Panc1 (cell line): Measurements from ENCODE around the gene PCGF6. TPM values are rescaled to one million over a fixed set of nuclear protein-coding genes. Genes with fewer than 3 reads are reported as not detected.

Experiments used
- ATAC-seq: fragments of 200-7000 bp; cut with Tn5 transposase; 2 replicates; pipeline ENCODE4 v1.9.1; 2020; ENCODE audit warnings: mild to moderate bottlenecking, moderate library complexity
- BruUV-seq: library from RNA; stranded (reverse); fragments of 400-500 nt; replicated peaks from 2 replicates; lab custom pipeline; 2021; lab: Mats Ljungman, UMichigan
- CTCF ChIA-PET: fragments of 300-600 bp; sonication (Branson Sonifier 250); formaldehyde crosslinking; loops from one replicate; lab custom pipeline; 2022; ENCODE audit warnings: antibody characterized with exemption; lab: Charles Lee
- POLR2A ChIA-PET: fragments of 300-600 bp; sonication (Branson Sonifier 250); formaldehyde crosslinking; loops from one replicate; lab custom pipeline; 2022; ENCODE audit warnings: antibody characterized with exemption; lab: Charles Lee
- DNase-seq: peaks from one replicate; pipeline ENCODE4 v3.0.0-alpha.2; 2010; ENCODE audit warnings: low read depth, low spot score
- H3K27ac ChIP-seq: 2 replicates; pipeline ENCODE4 v1.5.1; 2011; ENCODE audit warnings: mild to moderate bottlenecking, low read length, inconsistent platforms
- H3K27me3 ChIP-seq: fragments of 200-500 bp; sonication (Bioruptor generic); 2 replicates; pipeline ENCODE4 v1.6.0; 2014; ENCODE audit warnings: low read length, inconsistent platforms; ENCODE audit not compliant: control insufficient read depth, insufficient read depth
- H3K36me3 ChIP-seq: fragments of 200-500 bp; sonication (Bioruptor generic); 2 replicates; pipeline ENCODE4 v1.5.1; 2014; ENCODE audit warnings: inconsistent platforms, mild to moderate bottlenecking, low read length, moderate library complexity; ENCODE audit not compliant: control insufficient read depth, insufficient read depth
- H3K4me1 ChIP-seq: 2 replicates; pipeline ENCODE4 v1.5.1; 2011; ENCODE audit warnings: inconsistent platforms, mild to moderate bottlenecking, low read length, moderate library complexity; ENCODE audit not compliant: control insufficient read depth, insufficient read depth
- H3K4me3 ChIP-seq, 2 experiments: 2 replicates each; pipeline ENCODE4 v1.5.1; 2011 to 2012; ENCODE audit warnings: low read depth in 2 of 2, low read length in 2 of 2, mild to moderate bottlenecking in 2 of 2, inconsistent platforms in 1 of 2, moderate library complexity in 1 of 2
- H3K9me3 ChIP-seq: fragments of 200-500 bp; sonication (Bioruptor generic); 2 replicates; pipeline ENCODE4 v1.5.1; 2014; ENCODE audit warnings: low read depth, mild to moderate bottlenecking, inconsistent platforms, low read length, moderate library complexity; ENCODE audit not compliant: control insufficient read depth, insufficient read depth
- POLR2AphosphoS5 ChIP-seq: IDR thresholded peaks from 2 replicates; pipeline ENCODE4 v1.6.1; 2012; ENCODE audit warnings: mild to moderate bottlenecking, low read depth, low read length, moderate library complexity
- REST ChIP-seq, 2 experiments: IDR thresholded peaks; 2 replicates each; pipeline ENCODE4 v1.6.1; 2011 to 2012; ENCODE audit warnings: low read depth in 2 of 2, control low read depth in 1 of 2, low read length in 1 of 2, mild to moderate bottlenecking in 1 of 2, moderate library complexity in 1 of 2; ENCODE audit not compliant: insufficient read depth in 1 of 2
- SIN3A ChIP-seq: IDR thresholded peaks from 2 replicates; pipeline ENCODE4 v1.6.1; 2012; ENCODE audit warnings: low read depth, mild to moderate bottlenecking, low read length, moderate library complexity, borderline replicate concordance; ENCODE audit not compliant: insufficient read depth
- TCF7L2 ChIP-seq: IDR thresholded peaks from 2 replicates; pipeline ENCODE4 v1.6.1; 2011; ENCODE audit warnings: mild to moderate bottlenecking, low read depth, low read length, inconsistent platforms
- in situ Hi-C: cut with HindIII; loops from 2 replicates; pipeline ENCODE4 v1.10.0; 2016; ENCODE audit warnings: low sequenced_read_pairs, low pct_unique_long_range_greater_than_20kb
- intact Hi-C: fragments of 100-400 bp; cut with micrococcal nuclease; formaldehyde crosslinking; loops from one replicate; pipeline ENCODE4 v1.10.0; 2022; ENCODE audit not compliant: unreplicated experiment
- total RNA-seq: library from RNA; stranded (reverse); gene quantifications from one replicate; pipeline ENCODE4 v1.2.1, GENCODE V29; 2021; ENCODE audit not compliant: unreplicated experiment
- TF ChIP-seq, protein P1 (sequence below): fragments of 450-650 bp; IDR thresholded peaks from 2 replicates; pipeline ENCODE4 v1.5.1; 2017; ENCODE audit warnings: mild to moderate bottlenecking

The PCGF6 gene
- total RNA-seq, 1 experiment from 2014 or later: 18.0 TPM

DNA sequence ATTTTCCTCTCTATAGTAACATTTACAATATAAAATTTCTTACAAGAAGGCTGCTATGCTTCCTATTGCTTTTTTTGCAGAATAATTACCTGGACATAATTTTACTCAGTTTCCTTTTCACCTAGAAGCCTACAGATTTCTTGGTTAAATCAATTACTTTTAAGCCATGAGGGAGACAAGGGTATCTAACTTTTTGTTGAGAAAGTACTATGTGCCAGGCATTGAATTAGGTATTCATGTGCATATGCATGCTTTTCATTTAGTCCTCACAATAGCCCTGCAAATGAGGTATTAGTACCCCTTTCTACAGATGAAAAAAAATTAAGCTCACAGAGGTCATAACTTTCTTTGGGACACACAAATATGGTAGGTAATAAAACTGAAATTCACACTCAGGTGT lies 16.4 kb downstream of the PCGF6 start:
- H3K9me3 ChIP-seq: no peaks in the 10 kb centered on the region
- no peak overlapping the region for H3K27ac ChIP-seq
- H3K36me3 ChIP-seq: peaks cover 22% of the 10 kb centered on the region
- DNase-seq (no peak), ATAC-seq (no peak)
- intact Hi-C loops (no loop called here), in situ Hi-C loops (no loop called here)
- no TSS peak for BruUV-seq
- no peak overlapping the region for H3K4me3 ChIP-seq
- H3K27me3 ChIP-seq: no peaks in the 10 kb centered on the region
- no peaks in the 10 kb centered on the region for H3K4me1 ChIP-seq
- POLR2A ChIA-PET: interaction anchor here (0.6 kb wide), 1 partner anchor 15 kb away, joined by 6 read pairs; no protein-coding TSS in a partner anchor
- CTCF ChIA-PET: interaction anchor here (0.6 to 0.8 kb wide), 2 partner anchors 13 to 155 kb away, joined by 3 to 7 read pairs; no protein-coding TSS in a partner anchor
- TF ChIP-seq, protein P1, sequence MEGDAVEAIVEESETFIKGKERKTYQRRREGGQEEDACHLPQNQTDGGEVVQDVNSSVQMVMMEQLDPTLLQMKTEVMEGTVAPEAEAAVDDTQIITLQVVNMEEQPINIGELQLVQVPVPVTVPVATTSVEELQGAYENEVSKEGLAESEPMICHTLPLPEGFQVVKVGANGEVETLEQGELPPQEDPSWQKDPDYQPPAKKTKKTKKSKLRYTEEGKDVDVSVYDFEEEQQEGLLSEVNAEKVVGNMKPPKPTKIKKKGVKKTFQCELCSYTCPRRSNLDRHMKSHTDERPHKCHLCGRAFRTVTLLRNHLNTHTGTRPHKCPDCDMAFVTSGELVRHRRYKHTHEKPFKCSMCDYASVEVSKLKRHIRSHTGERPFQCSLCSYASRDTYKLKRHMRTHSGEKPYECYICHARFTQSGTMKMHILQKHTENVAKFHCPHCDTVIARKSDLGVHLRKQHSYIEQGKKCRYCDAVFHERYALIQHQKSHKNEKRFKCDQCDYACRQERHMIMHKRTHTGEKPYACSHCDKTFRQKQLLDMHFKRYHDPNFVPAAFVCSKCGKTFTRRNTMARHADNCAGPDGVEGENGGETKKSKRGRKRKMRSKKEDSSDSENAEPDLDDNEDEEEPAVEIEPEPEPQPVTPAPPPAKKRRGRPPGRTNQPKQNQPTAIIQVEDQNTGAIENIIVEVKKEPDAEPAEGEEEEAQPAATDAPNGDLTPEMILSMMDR: no peak
- no peak for TF ChIP-seq SIN3A
- TF ChIP-seq REST (IDR thresholded peaks at IDR 0.05; ENCODE audit: insufficient read depth in 1 of 2, low read depth in 2 of 2, low read length in 1 of 2): no peak
- no peak for TF ChIP-seq POLR2AphosphoS5

- Histone ChIP-seq H3K36me3 (peaks cover 22% of the 10 kb centered on the region), H3K9me3 (no peaks in the 10 kb centered on the region), H3K4me1 (no peaks in the 10 kb centered on the region), H3K27me3 (no peaks in the 10 kb centered on the region), H3K27ac (no peak overlapping the region), H3K4me3 (no peak overlapping the region)
- no TSS peak for BruUV-seq
- intact Hi-C loops: no loop called here
- DNase-seq (no peak), ATAC-seq (no peak)
- in situ Hi-C loops: no loop called here
- POLR2A ChIA-PET: interaction anchor here (0.5 to 0.8 kb wide), 3 partner anchors 9 to 33 kb away, joined by 3 to 6 read pairs (median 4); no protein-coding TSS in a partner anchor
- CTCF ChIA-PET: interaction anchor here (0.6 kb wide), 1 partner anchor 155 kb away, joined by 7 read pairs; no protein-coding TSS in a partner anchor
- TF ChIP-seq POLR2AphosphoS5 (no peak), TCF7L2 (no peak), REST (IDR thresholded peaks at IDR 0.05; ENCODE audit: insufficient read depth in 1 of 2, low read depth in 2 of 2, low read length in 1 of 2) (no peak), SIN3A (no peak)
- TF ChIP-seq, protein P1: no peak
These were observed 16.9 kb downstream of the PCGF6 start for GRCh38 chr10:103333934-103334520.
